ENCODE measurements around the gene LRRC10B.

LRRC10B gene

GRCh38 chr11:61526956-61527731 lies 18.6 kb downstream of the LRRC10B start:
- Histone ChIP-seq H2BK15ac (ENCODE audit: low read length) (no peak overlapping the region), H2AK5ac (ENCODE audit: low read depth, low read length) (no peak overlapping the region), H2AFZ (ENCODE audit: low read length) (no peak overlapping the region), H2BK5ac (ENCODE audit: low read length) (no peak overlapping the region), H3K9ac (ENCODE audit: low read depth, low read length, poor library complexity) (no peak overlapping the region), H3K27ac (replicated peaks; ENCODE audit: low read length) (no peak overlapping the region), H3K23ac (ENCODE audit: low read depth, low read length, poor library complexity) (no peak overlapping the region), H3K14ac (ENCODE audit: low read length) (no peak overlapping the region), H3K4me2 (ENCODE audit: insufficient read depth, low read length, poor library complexity, severe bottlenecking) (no peak overlapping the region), H3K9me3 (replicated peaks in 1 of 2; ENCODE audit: control insufficient read depth in 2 of 2, insufficient read depth in 1 of 2, low read depth in 1 of 2, low read length in 2 of 2) (no peaks in the 10 kb centered on the region), H3K36me3 (replicated peaks in 1 of 2; ENCODE audit: control insufficient read depth in 2 of 2, insufficient read depth in 2 of 2, low read length in 2 of 2) (no peaks in the 10 kb centered on the region), H2BK120ac (ENCODE audit: low read depth, low read length) (no peak overlapping the region), H4K91ac (ENCODE audit: low read depth, low read length, poor library complexity) (no peak overlapping the region), H3K79me1 (ENCODE audit: low read depth, low read length) (no peaks in the 10 kb centered on the region), H3K4ac (ENCODE audit: low read length) (no peak overlapping the region), H3K27me3 (ENCODE audit: control insufficient read depth in 3 of 3, insufficient read depth in 3 of 3, low read depth in 1 of 3, low read length in 3 of 3) (no peaks in the 10 kb centered on the region), H3K18ac (ENCODE audit: low read length) (no peak overlapping the region), H4K8ac (ENCODE audit: low read depth, low read length) (no peak overlapping the region), H3K4me1 (ENCODE audit: control insufficient read depth in 2 of 2, insufficient read depth in 1 of 2, low read depth in 1 of 2, low read length in 2 of 2) (peaks cover 4 to 21% of the 10 kb centered on the region in 2 donors), H2BK12ac (ENCODE audit: low read length) (no peak overlapping the region), H3K4me3 (ENCODE audit: low read length in 2 of 2) (peak overlapping the region in 1 of 2 donors; percentile 67)
- no CpG with 5 or more reads among the region's 20 CpGs for WGBS, 2 donors (ENCODE audit: extremely low coverage in 2 of 2, insufficient read length in 2 of 2, insufficient replicate concordance in 1 of 2)
- no peak for DNase-seq (ENCODE audit: low spot score)

- WGBS, 2 donors (ENCODE audit: extremely low coverage in 2 of 2, insufficient read length in 2 of 2, insufficient replicate concordance in 1 of 2), result no CpG with 5 or more reads among the region's 14 CpGs
- no peak overlapping the region for H3K4me3 ChIP-seq (ENCODE audit: low read length in 2 of 2)
Measured at GRCh38 chr11:61528114-61528513, 19.6 kb downstream of the LRRC10B start.

GRCh38 chr11:61529537-61530225 lies 21.1 kb downstream of the LRRC10B start:
- DNase-seq (ENCODE audit: low spot score), result no peak
- Histone ChIP-seq H2BK120ac (ENCODE audit: low read depth, low read length) (no peak overlapping the region), H3K27me3 (ENCODE audit: control insufficient read depth in 3 of 3, insufficient read depth in 3 of 3, low read depth in 1 of 3, low read length in 3 of 3) (no peaks in the 10 kb centered on the region)

More at GRCh38 chr11:61528114-61528513, 19.6 kb downstream of the LRRC10B start:
- Histone ChIP-seq H3K18ac (ENCODE audit: low read length) (peak overlapping the region; percentile 91), H3K79me1 (ENCODE audit: low read depth, low read length) (no peaks in the 10 kb centered on the region), H3K23ac (ENCODE audit: low read depth, low read length, poor library complexity) (no peak overlapping the region), H3K9me3 (replicated peaks in 1 of 2; ENCODE audit: control insufficient read depth in 2 of 2, insufficient read depth in 1 of 2, low read depth in 1 of 2, low read length in 2 of 2) (no peaks in the 10 kb centered on the region), H3K27me3 (ENCODE audit: control insufficient read depth in 3 of 3, insufficient read depth in 3 of 3, low read depth in 1 of 3, low read length in 3 of 3) (no peaks in the 10 kb centered on the region), H3K4me1 (ENCODE audit: control insufficient read depth in 2 of 2, insufficient read depth in 1 of 2, low read depth in 1 of 2, low read length in 2 of 2) (peaks cover 4 to 21% of the 10 kb centered on the region in 2 donors), H2BK5ac (ENCODE audit: low read length) (no peak overlapping the region), H3K4ac (ENCODE audit: low read length) (no peak overlapping the region), H2BK15ac (ENCODE audit: low read length) (peak overlapping the region; percentile 14), H3K9ac (ENCODE audit: low read depth, low read length, poor library complexity) (peak overlapping the region; percentile 78), H3K27ac (replicated peaks; ENCODE audit: low read length) (no peak overlapping the region), H2AK5ac (ENCODE audit: low read depth, low read length) (no peak overlapping the region), H2BK120ac (ENCODE audit: low read depth, low read length) (no peak overlapping the region), H4K91ac (ENCODE audit: low read depth, low read length, poor library complexity) (no peak overlapping the region), H3K4me2 (ENCODE audit: insufficient read depth, low read length, poor library complexity, severe bottlenecking) (no peak overlapping the region), H3K36me3 (replicated peaks in 1 of 2; ENCODE audit: control insufficient read depth in 2 of 2, insufficient read depth in 2 of 2, low read length in 2 of 2) (no peaks in the 10 kb centered on the region), H3K14ac (ENCODE audit: low read length) (no peak overlapping the region), H2AFZ (ENCODE audit: low read length) (peak overlapping the region; percentile 6), H4K8ac (ENCODE audit: low read depth, low read length) (no peak overlapping the region), H2BK12ac (ENCODE audit: low read length) (peak overlapping the region; percentile 63)
- no peak for DNase-seq (ENCODE audit: low spot score)

GRCh38 chr11:61531044-61531443 lies 22.5 kb downstream of the LRRC10B start:
- Histone ChIP-seq H3K4me2 (ENCODE audit: insufficient read depth, low read length, poor library complexity, severe bottlenecking) (no peak overlapping the region), H3K27ac (replicated peaks; ENCODE audit: low read length) (no peak overlapping the region), H3K9me3 (replicated peaks in 1 of 2; ENCODE audit: control insufficient read depth in 2 of 2, insufficient read depth in 1 of 2, low read depth in 1 of 2, low read length in 2 of 2) (peaks cover 0 to 3% of the 10 kb centered on the region in 2 donors), H3K23ac (ENCODE audit: low read depth, low read length, poor library complexity) (peak overlapping the region; percentile 60), H4K8ac (ENCODE audit: low read depth, low read length) (no peak overlapping the region), H2BK15ac (ENCODE audit: low read length) (no peak overlapping the region), H3K79me1 (ENCODE audit: low read depth, low read length) (no peaks in the 10 kb centered on the region), H3K36me3 (replicated peaks in 1 of 2; ENCODE audit: control insufficient read depth in 2 of 2, insufficient read depth in 2 of 2, low read length in 2 of 2) (no peaks in the 10 kb centered on the region), H4K91ac (ENCODE audit: low read depth, low read length, poor library complexity) (no peak overlapping the region), H3K4me3 (ENCODE audit: low read length in 2 of 2) (no peak overlapping the region), H3K4ac (ENCODE audit: low read length) (peak overlapping the region; percentile 46), H2BK12ac (ENCODE audit: low read length) (no peak overlapping the region), H2BK5ac (ENCODE audit: low read length) (no peak overlapping the region), H3K14ac (ENCODE audit: low read length) (no peak overlapping the region), H3K18ac (ENCODE audit: low read length) (peak overlapping the region; percentile 56), H3K4me1 (ENCODE audit: control insufficient read depth in 2 of 2, insufficient read depth in 1 of 2, low read depth in 1 of 2, low read length in 2 of 2) (peaks cover 4 to 25% of the 10 kb centered on the region in 2 donors), H2BK120ac (ENCODE audit: low read depth, low read length) (no peak overlapping the region), H2AFZ (ENCODE audit: low read length) (peak overlapping the region; percentile 61), H2AK5ac (ENCODE audit: low read depth, low read length) (no peak overlapping the region), H3K9ac (ENCODE audit: low read depth, low read length, poor library complexity) (peak overlapping the region; percentile 51), H3K27me3 (ENCODE audit: control insufficient read depth in 3 of 3, insufficient read depth in 3 of 3, low read depth in 1 of 3, low read length in 3 of 3) (no peaks in the 10 kb centered on the region)
- no peak for DNase-seq (ENCODE audit: low spot score)
- no CpG with 5 or more reads among the region's 3 CpGs for WGBS, 2 donors (ENCODE audit: extremely low coverage in 2 of 2, insufficient read length in 2 of 2, insufficient replicate concordance in 1 of 2)

More at GRCh38 chr11:61529537-61530225, 21.1 kb downstream of the LRRC10B start:
- no peak overlapping the region for H2BK5ac ChIP-seq (ENCODE audit: low read length)
- H3K14ac ChIP-seq (ENCODE audit: low read length), result no peak overlapping the region
- no peaks in the 10 kb centered on the region for H3K36me3 ChIP-seq (replicated peaks in 1 of 2; ENCODE audit: control insufficient read depth in 2 of 2, insufficient read depth in 2 of 2, low read length in 2 of 2)
- H3K4me2 ChIP-seq (ENCODE audit: insufficient read depth, low read length, poor library complexity, severe bottlenecking), result no peak overlapping the region
- H3K23ac ChIP-seq (ENCODE audit: low read depth, low read length, poor library complexity), result no peak overlapping the region
- no peak overlapping the region for H2AK5ac ChIP-seq (ENCODE audit: low read depth, low read length)
- no peak overlapping the region for H3K4ac ChIP-seq (ENCODE audit: low read length)
- no peak overlapping the region for H2BK15ac ChIP-seq (ENCODE audit: low read length)
- no peak overlapping the region for H2BK12ac ChIP-seq (ENCODE audit: low read length)
- no peak overlapping the region for H3K4me3 ChIP-seq (ENCODE audit: low read length in 2 of 2)
- no peak overlapping the region for H3K27ac ChIP-seq (replicated peaks; ENCODE audit: low read length)
- peaks cover 4 to 21% of the 10 kb centered on the region in 2 donors for H3K4me1 ChIP-seq (ENCODE audit: control insufficient read depth in 2 of 2, insufficient read depth in 1 of 2, low read depth in 1 of 2, low read length in 2 of 2)
- H4K91ac ChIP-seq (ENCODE audit: low read depth, low read length, poor library complexity), result no peak overlapping the region
- H3K9ac ChIP-seq (ENCODE audit: low read depth, low read length, poor library complexity), result no peak overlapping the region
- H2AFZ ChIP-seq (ENCODE audit: low read length), result no peak overlapping the region
- H4K8ac ChIP-seq (ENCODE audit: low read depth, low read length), result no peak overlapping the region
- H3K79me1 ChIP-seq (ENCODE audit: low read depth, low read length), result no peaks in the 10 kb centered on the region
- no peak overlapping the region for H3K18ac ChIP-seq (ENCODE audit: low read length)
- WGBS, 2 donors (ENCODE audit: extremely low coverage in 2 of 2, insufficient read length in 2 of 2, insufficient replicate concordance in 1 of 2), result no CpG with 5 or more reads among the region's 21 CpGs
- H3K9me3 ChIP-seq (replicated peaks in 1 of 2; ENCODE audit: control insufficient read depth in 2 of 2, insufficient read depth in 1 of 2, low read depth in 1 of 2, low read length in 2 of 2), result peaks cover 0 to 3% of the 10 kb centered on the region in 2 donors

All from neuronal stem cell (in vitro differentiated cells).